Urinary bladder (tissue), 4 donors: Measurements from ENCODE around the gene LKAAEAR1. TPM values are rescaled to one million over a fixed set of nuclear protein-coding genes. Genes with fewer than 3 reads are reported as not detected.

ENCODE experiments used
- DNase-seq: peaks from one replicate; pipeline ENCODE4 v3.0.0-alpha.2; 2015; ENCODE audit errors: extremely low spot score
- H3K27ac ChIP-seq: one replicate; pipeline ENCODE4 v1.5.1; 2013; ENCODE audit warnings: low read depth, mild to moderate bottlenecking, moderate library complexity
- H3K36me3 ChIP-seq: one replicate; pipeline ENCODE4 v1.6.1; 2013; ENCODE audit warnings: mild to moderate bottlenecking, moderate library complexity; ENCODE audit not compliant: insufficient read depth
- H3K4me1 ChIP-seq: one replicate; pipeline ENCODE4 v1.6.1; 2013; ENCODE audit warnings: mild to moderate bottlenecking, moderate library complexity; ENCODE audit not compliant: insufficient read depth
- H3K4me3 ChIP-seq: one replicate; pipeline ENCODE4 v1.5.1; 2013; ENCODE audit warnings: low read depth, low read length
- WGBS: extraction: QIAGEN DNeasy Blood & Tissue Kit; methylation state at CpG from one replicate; pipeline ENCODE4 v1.1.7; 2013; 5-methylcytosine and 5-hydroxymethylcytosine counted together
- polyA plus RNA-seq: library from polyadenylated mRNA; stranded (reverse); fragments of 200-250 nt; gene quantifications from one replicate; pipeline ENCODE4 v1.2.3, GENCODE V29; 2013
- total RNA-seq: library from RNA; depleted of rRNA; stranded (reverse); fragments of >200 nt; gene quantifications from one replicate; pipeline ENCODE4 v1.2.3, GENCODE V29; 2014
- donor health status: healthy with polysubstance abuse.
- donor health status: healthy.

The LKAAEAR1 gene
- total and polyA plus RNA-seq, 2 donors = 0.48 TPM; not detected in 1

DNA sequence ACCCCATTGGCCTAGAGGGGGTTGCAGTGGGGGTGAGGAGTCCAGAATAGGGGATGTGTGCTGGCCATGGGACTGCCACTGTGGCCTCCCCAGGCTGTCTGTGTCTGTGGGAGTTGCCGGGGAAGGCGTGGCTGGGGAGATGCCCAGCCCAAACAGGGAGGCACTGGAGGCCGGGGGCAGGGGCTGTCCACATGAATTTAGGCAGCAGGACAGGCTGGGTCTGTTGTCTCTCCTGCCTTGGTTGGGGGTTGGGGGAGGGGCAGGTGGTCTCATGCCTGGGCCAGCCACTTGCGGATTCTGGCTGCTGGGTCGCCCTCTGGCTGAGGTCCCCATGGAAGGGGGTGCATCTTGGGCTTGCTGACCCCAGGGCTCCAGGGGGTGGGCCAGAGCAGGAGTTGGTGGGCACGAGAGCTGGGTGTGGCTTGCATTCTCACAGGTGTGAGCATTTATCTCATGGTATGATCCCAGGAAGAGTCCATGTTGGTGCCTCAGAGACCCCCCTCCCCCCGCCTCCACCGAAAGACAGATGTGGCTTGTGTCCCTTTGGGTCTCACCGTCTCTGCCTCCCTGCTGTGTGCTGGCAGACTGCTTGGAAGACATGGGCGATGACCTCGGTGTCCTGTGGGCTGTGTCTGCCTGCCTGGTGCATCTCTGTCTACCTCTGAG, 38.7 kb downstream of the LKAAEAR1 start:
- DNase-seq = no peak
- Histone ChIP-seq H3K4me1 (peaks cover 1% of the 10 kb centered on the region), H3K27ac (no peak overlapping the region), H3K36me3 (no peaks in the 10 kb centered on the region), H3K4me3 (no peak overlapping the region)
- WGBS = 55% methylated on average over 11 of the region's 11 CpGs

DNA sequence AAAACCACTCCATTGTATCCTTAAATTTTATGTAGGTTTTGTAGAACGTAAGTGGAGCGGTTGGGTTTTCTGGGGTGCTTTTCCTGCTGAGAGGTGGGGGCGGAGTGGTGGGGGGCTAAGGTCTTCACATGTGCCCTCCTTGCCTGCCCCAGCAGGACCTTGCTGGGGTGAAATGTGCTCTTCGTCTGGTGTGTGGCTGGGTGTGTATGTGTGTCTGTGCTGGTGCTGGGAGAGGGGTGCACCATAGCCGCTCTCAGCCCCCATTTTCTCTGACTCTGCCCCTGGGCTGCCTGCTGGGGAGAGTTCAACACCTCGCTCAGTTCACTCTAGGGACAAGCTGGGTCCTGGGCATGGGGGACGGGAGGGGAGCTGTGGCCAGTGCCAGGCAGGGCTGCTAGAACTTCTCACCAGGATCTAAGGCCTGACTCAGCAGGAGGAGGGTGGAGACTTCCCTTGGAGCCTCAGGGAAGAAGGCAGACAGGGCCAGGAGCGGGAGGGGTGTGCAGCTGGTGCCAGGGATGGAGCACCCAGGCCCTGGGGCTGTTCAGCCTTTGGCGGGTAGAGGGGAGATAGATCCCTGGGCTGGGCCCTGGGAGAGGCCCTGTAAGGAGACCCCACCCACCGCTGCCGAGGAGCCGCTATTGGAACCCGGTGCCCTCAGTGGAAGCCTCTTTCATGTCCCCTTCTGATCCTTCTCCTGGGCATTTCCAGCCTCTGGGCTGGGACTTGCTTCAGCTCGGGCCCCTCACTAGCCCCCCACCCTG, 39.5 kb downstream of the LKAAEAR1 start:
- Histone ChIP-seq H3K4me3 (no peak overlapping the region), H3K36me3 (no peaks in the 10 kb centered on the region), H3K4me1 (peaks cover 1% of the 10 kb centered on the region), H3K27ac (no peak overlapping the region)
- WGBS = 59% methylated on average over 14 of the region's 14 CpGs
- DNase-seq = no peak

DNA sequence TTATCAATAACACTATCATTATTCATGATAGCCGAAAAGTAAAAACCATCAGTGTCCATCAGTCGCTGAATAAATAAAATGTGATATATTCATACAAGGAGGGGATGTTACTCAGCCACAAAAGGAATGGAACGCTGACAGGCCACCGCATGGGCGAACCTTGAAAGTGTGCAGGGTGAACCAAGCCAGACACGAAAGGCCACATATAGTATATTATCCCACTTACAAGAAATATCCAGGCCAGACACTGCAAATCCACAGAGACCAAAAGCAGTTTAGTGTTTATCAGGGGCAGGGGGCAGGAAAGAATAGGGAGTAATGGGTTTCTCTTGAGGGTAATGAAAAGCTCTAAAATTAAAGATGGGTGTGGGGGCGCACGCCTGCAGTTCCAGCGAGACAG, 40.4 kb downstream of the LKAAEAR1 start:
- Histone ChIP-seq H3K4me1 (peaks cover 1% of the 10 kb centered on the region), H3K36me3 (no peaks in the 10 kb centered on the region)
- 87% methylated on average over 9 of the region's 9 CpGs for WGBS

DNA sequence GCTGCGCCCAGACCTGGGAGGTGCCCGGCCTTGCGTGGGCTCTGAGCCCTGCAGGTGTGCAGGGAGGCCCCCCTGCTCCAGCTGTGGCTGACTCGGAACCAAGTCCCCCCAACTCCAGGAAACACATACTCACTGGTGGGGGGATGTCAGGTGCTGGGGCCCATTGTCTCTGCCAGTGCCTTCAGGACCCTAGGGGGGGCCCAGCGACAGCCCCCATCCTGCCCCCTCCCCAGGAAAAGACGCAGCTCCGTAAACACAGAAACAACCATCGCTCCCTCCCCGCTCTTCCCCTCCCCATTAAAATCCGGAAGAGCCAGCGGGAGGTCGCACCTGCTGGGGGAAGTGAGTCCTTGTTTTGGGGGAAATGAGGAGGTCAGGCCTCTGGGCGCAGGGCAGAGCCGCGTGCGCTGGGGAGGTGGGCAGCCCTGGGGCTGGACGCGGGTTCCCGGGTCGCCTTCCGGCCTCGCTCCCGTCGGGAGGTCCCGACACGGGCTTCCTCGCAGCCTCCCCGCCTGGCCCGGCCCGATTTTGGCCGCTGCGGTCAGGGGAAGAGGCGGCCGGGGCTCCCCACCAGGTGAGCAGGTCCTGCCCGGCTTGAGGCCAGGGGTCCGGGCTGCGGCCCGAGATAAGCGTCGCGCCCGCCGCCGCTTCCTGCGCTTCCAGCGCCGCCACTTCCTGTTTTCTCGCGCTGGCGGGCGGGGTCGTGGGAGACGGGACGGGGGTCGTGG, 42.0 kb downstream of the LKAAEAR1 start:
- Histone ChIP-seq H3K4me1 (peaks cover 1% of the 10 kb centered on the region), H3K36me3 (no peaks in the 10 kb centered on the region), H3K4me3 (peak overlapping the region; percentile 28), H3K27ac (no peak overlapping the region)
- whole genome bisulfite sequencing = 3% methylated on average over 55 of the region's 55 CpGs
- DNase-seq = no peak

More for the DNA sequence above, 40.4 kb downstream of the LKAAEAR1 start:
- H3K27ac ChIP-seq = no peak overlapping the region
- no peak for DNase-seq
- H3K4me3 ChIP-seq = no peak overlapping the region

DNA sequence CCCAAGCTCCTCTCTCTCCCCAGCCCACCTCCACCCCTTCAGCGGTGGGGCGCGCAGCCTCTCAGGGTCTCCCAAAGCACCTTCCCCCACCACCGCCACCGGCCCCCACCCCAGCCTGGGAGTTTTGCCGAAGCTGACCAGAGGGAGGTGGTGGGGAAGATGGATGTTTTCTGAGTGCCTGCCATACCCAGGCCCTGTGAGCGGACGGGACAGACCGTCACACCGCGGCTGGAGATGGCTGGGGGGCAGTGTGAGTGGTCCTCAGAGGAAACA, 42.5 kb downstream of the LKAAEAR1 start:
- WGBS = 10% methylated on average over 11 of the region's 11 CpGs
- Histone ChIP-seq H3K27ac (no peak overlapping the region), H3K4me3 (peak overlapping the region; percentile 28), H3K36me3 (no peaks in the 10 kb centered on the region), H3K4me1 (peaks cover 1% of the 10 kb centered on the region)
- no peak for DNase-seq

DNA sequence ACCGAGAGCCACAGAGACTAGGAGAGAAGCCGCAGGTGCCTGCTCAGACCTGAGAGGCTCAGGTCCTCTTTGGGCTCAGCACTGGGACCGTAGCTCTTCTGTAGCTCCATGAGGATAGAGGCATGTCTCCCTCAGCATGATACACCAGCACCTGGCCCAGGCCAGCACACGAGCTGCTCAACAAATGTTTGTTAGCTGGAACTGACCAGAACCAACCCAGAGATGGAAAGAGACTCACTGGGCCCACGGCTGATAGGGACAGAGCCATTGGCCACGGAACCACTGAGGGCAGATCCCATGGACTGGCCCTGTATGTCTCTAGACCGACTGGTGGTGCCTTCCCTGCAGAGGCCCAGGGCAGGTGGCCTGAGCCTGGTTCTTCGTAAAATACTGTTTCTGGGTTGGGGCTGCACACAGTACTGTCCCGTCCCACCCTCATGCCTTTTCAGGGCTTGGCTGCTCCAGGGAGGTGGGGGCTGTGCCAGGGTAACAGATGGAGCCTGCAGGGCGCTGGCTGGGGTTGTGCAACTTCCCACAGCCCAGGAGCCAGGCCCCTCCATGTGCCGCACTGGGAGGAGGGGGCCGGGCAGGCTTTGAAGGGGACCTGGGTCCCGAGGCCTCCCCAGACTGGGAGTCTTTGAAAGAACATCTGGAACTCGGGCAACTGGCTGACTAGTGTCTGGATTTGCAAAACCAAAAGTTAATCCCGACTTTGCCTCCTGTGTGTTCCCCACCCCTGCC, 43.0 kb downstream of the LKAAEAR1 start:
- H3K36me3 ChIP-seq = no peaks in the 10 kb centered on the region
- no peak for DNase-seq
- no peak overlapping the region for H3K4me3 ChIP-seq
- H3K4me1 ChIP-seq = peaks cover 1% of the 10 kb centered on the region
- H3K27ac ChIP-seq = no peak overlapping the region
- 41% methylated on average over 15 of the region's 15 CpGs for WGBS

DNA sequence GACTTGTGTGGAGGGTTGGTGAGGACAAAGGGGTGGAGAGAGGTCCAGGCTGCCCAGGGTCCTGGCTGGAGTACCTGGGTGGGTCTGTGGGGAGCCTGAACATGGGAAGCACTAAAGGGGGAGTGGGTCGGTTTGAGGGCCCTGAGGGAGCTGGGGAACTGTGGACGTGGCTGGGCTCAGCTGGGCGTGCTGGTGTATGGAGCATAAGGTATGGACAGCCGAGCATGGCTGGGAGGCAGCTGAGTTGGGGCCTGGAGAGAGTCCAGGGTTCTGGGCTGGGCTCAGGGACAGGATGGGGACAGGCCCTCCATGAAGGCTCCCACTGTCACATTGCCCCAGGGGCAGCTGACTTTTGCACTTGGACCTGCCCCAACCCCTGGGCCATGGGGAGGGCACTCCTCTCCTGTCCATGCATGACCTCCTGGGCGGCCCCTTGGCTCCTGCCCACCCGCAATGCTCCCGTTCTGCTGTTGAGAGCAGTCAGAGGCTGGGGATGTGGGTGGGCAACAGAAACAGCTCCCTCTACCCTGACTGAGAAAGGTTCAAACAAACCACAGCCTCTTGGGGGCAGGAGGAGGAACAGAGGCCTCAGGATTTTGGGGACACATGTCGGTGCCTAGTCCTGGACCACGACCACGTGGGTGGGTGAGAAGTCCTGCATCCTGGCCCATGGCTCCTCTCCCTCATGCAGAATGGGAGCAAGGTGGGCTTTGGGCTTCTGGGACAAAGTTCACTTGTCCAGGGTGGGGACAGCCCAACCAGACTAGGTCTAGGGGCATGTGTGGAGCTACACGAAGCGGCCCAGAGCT, 43.8 kb downstream of the LKAAEAR1 start:
- H3K4me1 ChIP-seq = peaks cover 1% of the 10 kb centered on the region
- no peaks in the 10 kb centered on the region for H3K36me3 ChIP-seq
- H3K27ac ChIP-seq = no peak overlapping the region
- 67% methylated on average over 12 of the region's 12 CpGs for WGBS
- H3K4me3 ChIP-seq = no peak overlapping the region
- no peak for DNase-seq

DNA sequence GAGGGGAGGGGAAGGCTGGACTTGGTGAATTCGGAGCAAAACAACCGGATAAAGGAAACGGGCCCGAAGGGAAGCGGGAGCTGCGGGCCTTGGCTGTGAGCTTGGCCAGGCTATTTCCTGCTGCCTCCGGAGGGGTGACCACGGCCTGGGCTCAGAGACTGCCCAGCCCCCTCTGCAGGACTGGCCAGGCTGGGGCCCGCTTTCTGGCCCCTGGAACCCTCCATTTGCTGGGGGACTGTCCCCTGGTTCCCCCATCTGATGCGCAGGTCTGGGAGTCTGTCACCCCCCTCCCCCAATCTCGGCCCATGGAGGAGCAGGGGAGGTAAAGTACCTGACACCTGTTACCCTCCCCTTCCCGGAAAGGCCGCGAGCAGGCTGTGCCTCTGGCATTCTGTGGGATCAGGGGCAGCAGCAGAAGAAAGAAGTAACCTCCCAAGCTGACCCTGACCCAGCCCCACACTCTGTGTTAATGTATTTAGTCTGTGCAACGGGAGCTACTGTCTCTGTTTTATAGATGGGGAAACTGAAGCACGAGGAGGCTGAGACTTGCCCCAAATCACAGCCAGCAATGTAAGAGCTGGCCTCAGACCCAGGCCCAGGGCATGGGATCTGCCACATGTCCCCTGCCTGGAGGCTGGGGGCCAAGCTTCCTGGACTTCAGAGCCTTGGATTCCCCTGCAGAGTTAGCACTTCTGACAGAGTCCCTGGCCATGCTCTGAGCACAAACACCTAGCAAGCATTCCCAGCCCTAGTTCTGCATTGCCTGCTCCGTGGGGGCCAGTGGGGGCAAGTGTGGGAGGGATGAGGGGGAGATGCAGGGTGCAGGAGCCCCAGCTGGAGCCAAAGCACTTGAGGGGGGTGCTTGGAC, 44.7 kb downstream of the LKAAEAR1 start:
- WGBS = 11% methylated on average over 17 of the region's 17 CpGs
- Histone ChIP-seq H3K4me3 (peak overlapping the region; percentile 20), H3K27ac (no peak overlapping the region), H3K36me3 (no peaks in the 10 kb centered on the region), H3K4me1 (no peaks in the 10 kb centered on the region)
- no peak for DNase-seq

DNA sequence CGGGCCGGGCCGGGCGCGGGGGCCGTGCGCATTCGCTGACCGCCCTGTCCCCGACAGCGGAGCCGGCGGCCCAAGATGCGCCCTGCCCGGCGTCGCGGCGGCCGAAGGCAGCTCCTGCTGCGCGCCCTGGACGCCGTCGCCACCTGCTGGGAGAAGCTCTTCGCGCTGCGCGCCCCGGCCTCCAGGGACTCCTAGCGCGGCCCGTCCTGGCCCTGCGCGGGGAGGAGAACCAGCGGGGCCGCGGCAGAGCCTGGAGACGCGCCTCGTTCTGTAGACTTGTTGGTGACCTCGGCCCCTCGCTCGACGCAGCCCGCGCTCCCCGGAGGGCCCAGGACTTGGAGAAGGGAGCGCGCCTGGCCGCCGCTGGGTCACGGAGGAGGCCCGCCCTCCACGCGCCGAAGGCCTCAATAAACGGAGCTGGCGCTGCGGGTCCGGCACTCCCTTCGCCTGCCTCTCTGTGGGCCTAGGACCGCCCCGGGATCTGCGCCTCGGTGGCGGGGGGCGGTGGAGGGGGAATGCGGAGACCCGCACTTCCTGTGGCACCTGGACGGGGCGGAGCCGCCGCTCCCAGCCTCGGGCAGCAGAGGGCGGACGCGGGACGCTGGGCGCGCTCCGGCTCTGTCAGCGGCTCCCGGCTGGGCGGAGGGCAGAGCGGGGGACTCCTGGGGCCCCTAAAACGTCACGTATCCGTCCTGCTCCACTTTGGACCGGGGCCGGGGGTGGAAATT, 45.5 kb downstream of the LKAAEAR1 start:
- WGBS = under 1% methylated on average over 91 of the region's 91 CpGs
- H3K4me3 ChIP-seq = peak overlapping the region; percentile 20
- no peaks in the 10 kb centered on the region for H3K4me1 ChIP-seq

DNA sequence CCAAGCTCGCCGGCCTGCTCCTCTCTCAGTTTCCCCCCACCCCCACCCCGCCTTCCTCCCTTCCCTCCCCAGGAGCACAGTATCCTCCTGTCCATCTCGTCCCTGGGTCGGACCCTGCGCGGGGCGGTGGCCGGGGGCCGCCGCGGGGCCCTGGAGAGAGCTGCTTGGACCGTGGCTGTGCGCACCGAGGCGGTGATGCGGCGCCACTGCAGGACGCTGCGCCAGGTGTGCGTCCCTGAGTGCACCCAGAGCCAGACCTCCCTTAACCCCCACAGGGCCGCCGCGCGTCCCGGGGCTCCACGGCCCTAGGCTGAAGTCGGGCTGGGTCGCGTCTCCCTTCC, 46.0 kb downstream of the LKAAEAR1 start:
- Histone ChIP-seq H3K36me3 (no peaks in the 10 kb centered on the region), H3K4me3 (peak overlapping the region; percentile 20), H3K4me1 (no peaks in the 10 kb centered on the region), H3K27ac (no peak overlapping the region)
- no peak for DNase-seq
- WGBS = 2% methylated on average over 30 of the region's 30 CpGs

More for the DNA sequence above, 45.5 kb downstream of the LKAAEAR1 start:
- no peak for DNase-seq
- H3K36me3 ChIP-seq = no peaks in the 10 kb centered on the region
- peak overlapping the region; percentile 18 for H3K27ac ChIP-seq

DNA sequence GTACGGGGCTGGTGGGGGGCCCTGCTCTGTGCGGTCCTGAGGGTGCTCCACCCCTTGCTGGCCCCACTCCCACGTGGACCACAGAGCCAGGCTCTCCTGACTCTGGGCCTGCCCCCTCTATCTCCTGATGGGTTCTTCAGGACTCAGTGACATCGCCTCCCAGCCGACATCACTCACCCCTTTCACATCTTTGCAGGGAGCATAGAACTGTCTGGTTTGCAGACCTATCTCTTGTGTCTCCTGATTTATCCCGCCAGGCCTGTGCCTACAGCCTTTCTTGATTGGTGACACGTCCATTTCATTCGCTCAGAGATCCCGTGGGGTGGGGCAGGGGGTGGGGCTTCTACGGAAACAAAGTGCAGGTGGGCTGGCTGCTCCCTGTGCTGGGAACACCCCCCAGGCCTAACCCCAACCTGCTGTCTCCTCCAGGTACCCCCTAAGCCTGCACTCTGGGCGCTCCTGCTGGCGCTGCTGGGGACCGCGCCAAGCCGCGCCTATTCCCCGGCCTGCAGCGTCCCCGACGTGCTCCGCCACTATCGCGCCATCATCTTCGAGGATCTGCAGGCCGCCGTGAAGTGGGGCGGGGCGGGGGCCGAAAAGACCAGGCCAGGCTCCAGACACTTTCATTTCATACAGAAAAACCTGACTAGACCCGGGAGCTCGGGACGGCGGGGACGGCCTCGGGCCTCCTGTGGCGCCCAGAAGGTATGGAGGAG, 46.5 kb downstream of the LKAAEAR1 start:
- Histone ChIP-seq H3K27ac (no peak overlapping the region), H3K4me1 (no peaks in the 10 kb centered on the region), H3K4me3 (peak overlapping the region; percentile 20), H3K36me3 (no peaks in the 10 kb centered on the region)
- 8% methylated on average over 36 of the region's 36 CpGs for WGBS
- no peak for DNase-seq
